Right hindlimb (tissue), 1 donor: ENCODE measurements around the gene GLRX.
"Not testable (repeated sequence)": the region's sequence is repeated elsewhere in the genome, so short reads cannot be mapped to it uniquely, and the experiment has no call there.

Experiments used
- DNase-seq: peaks from one replicate; pipeline ENCODE4 v3.0.0-alpha.2; 2018

The GLRX gene

GRCh38 chr5:95851141-95851540, 28.6 kb upstream of the GLRX start:
- DNase-seq, result not testable (repeated sequence)

- DNase-seq, result no peak
Measured at GRCh38 chr5:95850391-95850894, 27.9 kb upstream of the GLRX start.

GRCh38 chr5:95848701-95849100, 26.2 kb upstream of the GLRX start:
- no peak for DNase-seq

- DNase-seq, result no peak
Measured at GRCh38 chr5:95847261-95847592, 24.7 kb upstream of the GLRX start.

GRCh38 chr5:95846554-95847260, 24.2 kb upstream of the GLRX start:
- peak; percentile 77 for DNase-seq

GRCh38 chr5:95845391-95845790, 22.9 kb upstream of the GLRX start:
- no peak for DNase-seq

GRCh38 chr5:95843733-95844223, 21.3 kb upstream of the GLRX start:
- no peak for DNase-seq

GRCh38 chr5:95842854-95843544, 20.5 kb upstream of the GLRX start:
- peak; percentile 59 for DNase-seq

- no peak for DNase-seq
Measured at GRCh38 chr5:95841914-95842812, 19.6 kb upstream of the GLRX start.

- no peak for DNase-seq
Measured at GRCh38 chr5:95840956-95841705, 18.6 kb upstream of the GLRX start.

GRCh38 chr5:95839658-95840057, 17.1 kb upstream of the GLRX start:
- DNase-seq, result no peak

GRCh38 chr5:95838556-95838955, 16.0 kb upstream of the GLRX start:
- no peak for DNase-seq

GRCh38 chr5:95838001-95838520, 15.5 kb upstream of the GLRX start:
- no peak for DNase-seq

- DNase-seq, result no peak
Measured at GRCh38 chr5:95837492-95837891, 15.0 kb upstream of the GLRX start.

GRCh38 chr5:95836971-95837370, 14.4 kb upstream of the GLRX start:
- not testable (repeated sequence) for DNase-seq

- DNase-seq, result no peak
Measured at GRCh38 chr5:95836544-95836943, 14.0 kb upstream of the GLRX start.

GRCh38 chr5:95835682-95836385, 13.3 kb upstream of the GLRX start:
- no peak for DNase-seq

GRCh38 chr5:95832664-95833063, 10.1 kb upstream of the GLRX start:
- DNase-seq, result no peak

GRCh38 chr5:95830226-95830625, 7.7 kb upstream of the GLRX start:
- DNase-seq, result no peak

- no peak for DNase-seq
Measured at GRCh38 chr5:95827892-95828246, 5.3 kb upstream of the GLRX start.
